GM12873 (cell line): ENCODE results near the gene RFX2.

ENCODE experiments used
- CTCF ChIP-seq: IDR thresholded peaks from 2 replicates; pipeline ENCODE4 v1.5.1; 2012; ENCODE audit warnings: low read depth, mild to moderate bottlenecking, moderate library complexity, low read length, control low read depth; ENCODE audit not compliant: insufficient read depth; ENCODE audit errors: missing control alignments

Gene RFX2

GRCh38 chr19:6020166-6020882 lies 90.0 kb downstream of the RFX2 start:
- no peak for TF ChIP-seq CTCF

GRCh38 chr19:6018786-6019185 lies 91.5 kb downstream of the RFX2 start:
- peak; percentile 32 for TF ChIP-seq CTCF

GRCh38 chr19:6017576-6017975 lies 92.7 kb downstream of the RFX2 start:
- no peak for TF ChIP-seq CTCF

- no peak for TF ChIP-seq CTCF
Observed at GRCh38 chr19:6015841-6016545, 94.3 kb downstream of the RFX2 start.

- TF ChIP-seq CTCF = no peak
Observed at GRCh38 chr19:6014551-6015135, 95.7 kb downstream of the RFX2 start.

GRCh38 chr19:6012426-6013170 lies 97.7 kb downstream of the RFX2 start:
- TF ChIP-seq CTCF = no peak

GRCh38 chr19:6011794-6012193 lies 98.5 kb downstream of the RFX2 start:
- TF ChIP-seq CTCF = no peak
